T-helper 1 cell treated with Interleukin-12 subunit alpha and Interleukin-12 subunit beta and Interleukin-4 antibody, amounts not matched to agents 30 μg/mL and 1 μg/mL, for 36 hours (primary cell): Measurements from ENCODE around the gene CSNK1A1L.

Experiments
- H3K27ac Mint-ChIP-seq: one replicate; pipeline ENCODE4 v1.8.0; 2021; ENCODE audit warnings: mild to moderate bottlenecking, mixed read lengths
- H3K27me3 Mint-ChIP-seq: one replicate; pipeline ENCODE4 v1.8.0; 2021; ENCODE audit warnings: low read depth, mixed read lengths
- H3K36me3 Mint-ChIP-seq: one replicate; pipeline ENCODE4 v1.8.0; 2021; ENCODE audit warnings: low read depth, mixed read lengths
- H3K4me1 Mint-ChIP-seq: one replicate; pipeline ENCODE4 v1.8.0; 2021; ENCODE audit warnings: low read depth, mixed read lengths
- H3K4me3 Mint-ChIP-seq: one replicate; pipeline ENCODE4 v1.8.0; 2021; ENCODE audit warnings: mild to moderate bottlenecking, moderate library complexity, mixed read lengths
- H3K9me3 Mint-ChIP-seq: one replicate; pipeline ENCODE4 v1.8.0; 2021; ENCODE audit warnings: mixed read lengths

CSNK1A1L gene

DNA sequence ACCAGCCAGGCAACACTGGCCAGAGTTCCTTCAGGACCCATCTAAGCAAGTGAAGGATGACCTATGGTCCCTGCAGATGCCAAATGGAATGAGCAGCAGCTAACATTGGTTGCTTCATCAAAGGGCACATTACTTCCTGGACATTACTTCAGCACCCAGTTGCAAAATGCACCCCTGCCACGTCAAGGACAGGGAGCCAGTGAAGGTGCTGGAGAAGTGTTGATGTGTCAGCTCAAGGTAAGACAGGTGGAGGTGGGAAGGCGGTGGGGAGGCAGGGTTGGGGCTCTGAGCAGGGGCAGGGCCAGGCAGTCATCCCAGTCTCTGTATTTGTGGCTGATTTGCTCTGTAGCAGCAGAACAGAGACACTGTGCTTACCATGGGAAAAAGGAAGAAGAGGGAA, 14.6 kb downstream of the CSNK1A1L start:
- H3K36me3 Mint-ChIP-seq = no peaks in the 10 kb centered on the region
- H3K27ac Mint-ChIP-seq = no peak overlapping the region
- no peaks in the 10 kb centered on the region for H3K27me3 Mint-ChIP-seq
- no peaks in the 10 kb centered on the region for H3K9me3 Mint-ChIP-seq
- no peak overlapping the region for H3K4me3 Mint-ChIP-seq
- no peaks in the 10 kb centered on the region for H3K4me1 Mint-ChIP-seq

DNA sequence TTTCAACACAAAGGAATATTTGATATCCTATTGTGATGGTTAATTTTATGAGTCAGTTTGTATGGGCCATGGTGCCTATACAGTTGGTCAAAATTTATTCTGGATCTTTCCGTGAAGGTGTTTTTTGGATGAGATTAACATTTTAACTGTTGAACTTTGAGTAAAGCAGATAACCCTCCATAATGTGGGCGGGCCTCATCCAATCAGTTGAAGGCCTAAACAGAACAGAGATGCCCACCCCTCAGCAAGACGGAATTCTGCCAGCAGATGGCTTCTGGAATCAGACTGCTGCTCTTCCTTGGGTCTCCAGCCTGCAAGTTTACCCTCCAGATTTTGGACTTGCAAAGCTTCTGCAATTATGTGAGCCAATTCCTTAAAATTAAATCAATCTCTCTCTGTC, 16.0 kb downstream of the CSNK1A1L start:
- Mint-ChIP-seq H3K27ac (no peak overlapping the region), H3K27me3 (no peaks in the 10 kb centered on the region), H3K9me3 (no peaks in the 10 kb centered on the region), H3K36me3 (no peaks in the 10 kb centered on the region), H3K4me3 (no peak overlapping the region), H3K4me1 (no peaks in the 10 kb centered on the region)

DNA sequence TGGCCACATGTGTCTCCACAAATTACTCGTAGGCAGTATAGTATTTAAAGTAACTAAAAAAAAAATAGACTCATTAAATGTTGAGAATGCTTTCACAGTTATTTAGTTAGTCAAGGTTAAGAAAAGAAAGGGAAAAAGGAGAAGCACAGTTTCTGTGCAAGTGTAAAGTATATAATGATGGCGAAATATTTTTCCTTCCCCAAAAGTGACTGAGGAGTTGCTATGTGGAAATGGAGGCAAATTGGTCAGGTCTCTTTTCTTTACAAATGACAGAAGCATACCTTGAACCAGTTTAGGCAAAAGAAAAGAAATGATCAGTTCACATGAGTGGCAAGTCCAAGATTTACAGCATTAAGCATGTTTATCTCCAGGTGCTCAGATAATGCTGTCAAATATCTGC, 18.0 kb downstream of the CSNK1A1L start:
- no peaks in the 10 kb centered on the region for H3K9me3 Mint-ChIP-seq
- H3K36me3 Mint-ChIP-seq = no peaks in the 10 kb centered on the region
- H3K4me3 Mint-ChIP-seq = no peak overlapping the region
- H3K27me3 Mint-ChIP-seq = peaks cover under 1% of the 10 kb centered on the region
- no peaks in the 10 kb centered on the region for H3K4me1 Mint-ChIP-seq
- H3K27ac Mint-ChIP-seq = no peak overlapping the region

DNA sequence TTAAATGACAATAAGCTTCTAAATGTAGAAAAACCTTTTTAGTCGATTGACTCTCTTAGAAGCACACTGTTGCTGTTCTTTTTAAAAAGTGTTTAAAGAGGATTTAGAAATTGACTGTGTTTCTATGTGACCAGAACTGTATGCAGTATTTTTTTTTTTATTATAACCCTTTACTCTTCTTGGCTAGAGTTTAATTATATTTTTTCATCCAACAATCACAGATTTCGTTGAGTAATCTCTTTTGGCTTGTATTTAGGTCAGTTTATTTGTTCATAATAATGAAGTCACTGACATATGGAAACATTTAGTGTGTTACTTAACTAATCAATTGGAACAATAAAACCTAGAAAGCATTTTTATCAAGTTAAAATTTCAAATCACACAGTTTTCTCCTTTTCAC, 19.9 kb downstream of the CSNK1A1L start:
- Mint-ChIP-seq H3K27ac (no peak overlapping the region), H3K27me3 (peaks cover 9% of the 10 kb centered on the region), H3K4me3 (no peak overlapping the region), H3K4me1 (no peaks in the 10 kb centered on the region), H3K9me3 (no peaks in the 10 kb centered on the region), H3K36me3 (no peaks in the 10 kb centered on the region)

DNA sequence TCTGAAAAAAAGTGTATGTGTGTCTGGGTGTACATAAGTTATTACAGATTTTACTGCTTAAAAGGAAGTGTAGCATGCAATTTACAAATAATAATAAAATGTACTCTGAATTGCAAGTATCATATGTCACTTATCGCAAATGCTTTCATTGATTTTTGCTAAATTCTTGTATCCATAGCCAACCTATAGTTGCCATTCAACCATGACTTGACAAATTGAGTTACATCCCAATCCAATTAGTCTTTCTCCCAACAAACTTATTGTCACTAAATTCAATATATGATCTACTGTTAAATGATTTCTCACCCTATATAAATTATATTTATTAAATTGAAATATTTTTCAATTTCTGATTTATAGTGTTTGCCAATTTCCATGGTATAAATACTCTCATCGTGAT, 28.6 kb downstream of the CSNK1A1L start:
- H3K27me3 Mint-ChIP-seq = peaks cover 15% of the 10 kb centered on the region
- H3K4me3 Mint-ChIP-seq = no peak overlapping the region

DNA sequence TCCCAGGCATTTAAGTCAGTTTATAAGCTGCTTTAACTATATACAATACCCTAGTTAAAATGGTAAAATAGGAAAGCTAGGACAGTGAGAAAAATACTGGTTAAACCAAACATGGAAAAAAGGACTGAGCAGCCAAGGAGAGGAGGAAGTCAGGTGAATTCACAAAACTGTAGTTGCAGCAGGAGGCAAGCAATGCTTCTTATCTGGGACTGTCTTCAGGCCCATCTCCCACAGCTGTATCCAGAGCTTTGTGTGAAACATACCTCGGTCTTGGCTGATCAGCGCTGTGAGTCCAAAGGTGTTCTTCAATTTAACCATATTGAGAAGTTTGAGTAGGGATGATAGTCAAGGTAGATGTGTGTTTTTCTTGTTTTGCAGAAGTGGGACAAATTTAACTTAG, 30.3 kb downstream of the CSNK1A1L start:
- H3K27ac Mint-ChIP-seq = no peak overlapping the region
- H3K4me3 Mint-ChIP-seq = no peak overlapping the region
- H3K4me1 Mint-ChIP-seq = no peaks in the 10 kb centered on the region
- no peaks in the 10 kb centered on the region for H3K9me3 Mint-ChIP-seq
- H3K27me3 Mint-ChIP-seq = peaks cover 12% of the 10 kb centered on the region
- H3K36me3 Mint-ChIP-seq = no peaks in the 10 kb centered on the region

More for the DNA sequence above, 28.6 kb downstream of the CSNK1A1L start:
- H3K4me1 Mint-ChIP-seq = no peaks in the 10 kb centered on the region
- no peaks in the 10 kb centered on the region for H3K36me3 Mint-ChIP-seq
- H3K9me3 Mint-ChIP-seq = no peaks in the 10 kb centered on the region
- no peak overlapping the region for H3K27ac Mint-ChIP-seq

DNA sequence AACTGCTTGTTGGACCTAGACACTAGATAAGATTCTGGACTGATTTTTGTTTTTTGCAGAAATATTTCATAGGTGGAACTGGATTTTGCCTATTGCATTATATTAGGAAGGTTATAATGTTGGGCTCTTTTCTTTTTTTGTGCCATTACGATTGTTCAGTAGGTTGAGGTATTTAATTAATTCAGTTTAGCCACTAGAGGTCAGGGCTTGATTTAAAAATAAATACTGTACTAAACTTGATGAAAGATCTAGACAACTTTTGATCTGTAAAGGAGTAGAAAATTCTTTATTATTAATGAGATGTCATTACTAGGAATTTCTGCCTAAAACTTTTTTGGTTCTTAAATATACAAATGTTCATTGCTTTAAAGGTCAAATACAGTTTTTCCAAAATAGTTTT, 30.8 kb downstream of the CSNK1A1L start:
- Mint-ChIP-seq H3K9me3 (no peaks in the 10 kb centered on the region), H3K36me3 (no peaks in the 10 kb centered on the region), H3K27ac (no peak overlapping the region), H3K4me3 (no peak overlapping the region), H3K27me3 (peaks cover 12% of the 10 kb centered on the region), H3K4me1 (no peaks in the 10 kb centered on the region)

DNA sequence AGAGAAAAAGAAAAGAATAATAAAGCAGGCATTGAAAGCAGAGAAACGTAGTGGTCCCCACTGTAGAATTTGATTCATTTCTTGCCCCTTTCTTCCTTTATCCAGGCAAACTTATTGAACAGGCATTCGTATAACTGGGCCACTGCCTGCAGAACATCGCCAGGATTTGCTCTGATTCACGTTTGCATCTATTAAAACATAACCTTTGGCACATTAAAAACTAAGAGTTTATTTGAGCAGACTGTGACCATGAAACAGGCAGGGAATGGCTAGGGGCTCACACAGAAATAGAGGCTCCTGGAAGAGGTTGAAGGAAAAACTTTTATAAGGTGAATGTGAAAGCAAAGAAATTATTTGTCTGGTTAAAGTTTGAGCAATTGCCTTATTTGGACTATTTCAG, 33.4 kb downstream of the CSNK1A1L start:
- H3K4me1 Mint-ChIP-seq = no peaks in the 10 kb centered on the region
- no peaks in the 10 kb centered on the region for H3K9me3 Mint-ChIP-seq
- H3K27me3 Mint-ChIP-seq = peaks cover 9% of the 10 kb centered on the region
- H3K27ac Mint-ChIP-seq = no peak overlapping the region
- no peak overlapping the region for H3K4me3 Mint-ChIP-seq
- H3K36me3 Mint-ChIP-seq = no peaks in the 10 kb centered on the region

DNA sequence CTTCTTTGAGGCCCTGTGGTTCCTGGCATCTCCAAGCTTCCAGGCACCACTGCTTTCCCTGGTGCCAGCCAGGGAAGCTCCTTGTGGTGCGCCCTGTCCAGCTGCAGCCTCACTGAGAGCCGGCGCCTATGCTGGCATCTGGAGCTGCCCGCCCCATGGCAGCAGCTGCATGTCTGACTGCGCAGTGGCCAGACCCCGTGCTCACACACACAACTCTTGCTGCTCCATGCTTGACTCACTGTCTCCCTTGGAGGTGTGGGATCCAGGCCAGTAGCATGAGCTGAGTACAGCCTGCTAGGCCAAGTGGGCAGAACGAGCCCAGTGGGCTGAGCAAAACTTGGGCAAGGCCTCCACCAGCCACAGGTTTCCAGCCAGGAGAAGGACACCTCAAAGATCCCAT, 34.5 kb downstream of the CSNK1A1L start:
- H3K27me3 Mint-ChIP-seq = peaks cover 9% of the 10 kb centered on the region
- H3K36me3 Mint-ChIP-seq = no peaks in the 10 kb centered on the region
- no peak overlapping the region for H3K4me3 Mint-ChIP-seq
- H3K4me1 Mint-ChIP-seq = no peaks in the 10 kb centered on the region
- H3K27ac Mint-ChIP-seq = no peak overlapping the region
- no peaks in the 10 kb centered on the region for H3K9me3 Mint-ChIP-seq

DNA sequence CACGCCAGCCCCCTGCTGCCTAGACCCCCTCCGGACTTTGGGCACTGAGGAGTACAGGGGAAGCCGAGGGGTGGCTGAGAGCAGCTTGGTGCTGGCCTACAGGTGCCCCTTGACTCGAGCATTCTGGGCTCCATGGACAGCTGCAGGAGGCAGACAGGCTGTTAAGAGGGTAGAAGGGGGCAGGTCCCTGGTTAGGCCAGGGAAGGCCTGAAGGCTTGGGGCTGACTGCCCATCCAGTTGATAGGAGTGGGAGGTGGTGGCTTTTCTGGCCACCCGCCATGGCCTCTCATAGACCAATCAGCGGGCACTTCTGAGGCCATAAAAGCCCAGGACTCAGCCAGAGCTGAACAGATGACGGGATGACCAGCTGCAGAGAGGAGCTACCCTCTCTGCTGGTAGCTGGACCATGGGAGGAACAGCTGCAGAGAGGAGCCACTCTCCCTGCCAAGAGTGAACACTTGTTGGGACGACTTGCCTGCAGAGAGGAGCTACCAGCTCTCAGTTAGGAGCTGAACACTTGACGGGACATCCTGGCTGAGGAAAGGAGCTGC, 35.2 kb downstream of the CSNK1A1L start:
- Mint-ChIP-seq H3K4me3 (no peak overlapping the region), H3K27ac (no peak overlapping the region), H3K36me3 (no peaks in the 10 kb centered on the region), H3K4me1 (no peaks in the 10 kb centered on the region), H3K27me3 (peaks cover 9% of the 10 kb centered on the region), H3K9me3 (no peaks in the 10 kb centered on the region)

DNA sequence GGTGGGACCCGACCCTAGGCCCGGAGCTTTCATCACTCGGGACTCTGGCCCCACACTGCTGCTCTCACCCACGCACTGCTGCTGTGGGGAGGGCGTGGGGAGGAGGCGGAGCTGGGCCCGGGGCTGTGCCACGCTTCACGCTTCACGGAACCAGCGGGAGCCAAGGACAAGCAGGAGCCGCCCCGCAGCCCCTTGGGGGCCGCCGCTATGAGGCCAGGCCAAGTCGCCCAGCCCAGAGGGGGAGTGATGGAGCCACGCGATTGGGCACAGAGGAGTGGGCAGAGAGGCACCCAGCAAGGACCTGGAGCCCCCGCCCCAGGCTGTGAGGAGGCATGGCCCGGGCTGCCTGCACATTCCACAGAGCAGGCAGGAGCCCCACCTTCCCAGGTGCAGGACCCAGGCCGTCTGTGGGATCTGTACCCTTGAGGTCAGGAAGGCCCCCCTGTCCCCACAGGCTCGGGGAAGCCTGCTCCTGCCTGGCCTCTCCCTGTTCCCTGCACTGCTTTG, 35.8 kb downstream of the CSNK1A1L start:
- no peaks in the 10 kb centered on the region for H3K4me1 Mint-ChIP-seq
- H3K27me3 Mint-ChIP-seq = peaks cover 11% of the 10 kb centered on the region
- H3K36me3 Mint-ChIP-seq = no peaks in the 10 kb centered on the region
- no peaks in the 10 kb centered on the region for H3K9me3 Mint-ChIP-seq
- H3K27ac Mint-ChIP-seq = no peak overlapping the region
- no peak overlapping the region for H3K4me3 Mint-ChIP-seq

DNA sequence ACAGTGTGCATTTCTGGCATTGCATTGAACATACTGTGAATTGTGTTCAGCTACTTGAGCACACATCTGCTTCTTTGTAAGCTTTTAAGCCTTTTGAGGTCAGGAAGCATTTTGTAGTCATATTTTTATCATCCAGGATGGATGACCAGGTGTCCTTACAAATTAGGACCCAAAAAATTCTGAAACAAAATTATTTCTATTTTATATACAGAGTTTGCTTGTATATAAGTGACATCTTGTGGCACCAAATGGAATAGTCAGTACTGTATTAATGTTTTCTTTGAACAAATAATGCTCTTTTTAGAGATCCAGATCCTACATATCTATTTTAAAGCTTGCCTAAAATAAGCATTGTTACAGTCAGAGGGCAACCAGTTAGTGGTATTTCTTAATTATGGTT, 36.5 kb downstream of the CSNK1A1L start:
- peaks cover 14% of the 10 kb centered on the region for H3K27me3 Mint-ChIP-seq
- H3K9me3 Mint-ChIP-seq = no peaks in the 10 kb centered on the region
- peak overlapping the region; percentile 18 for H3K27ac Mint-ChIP-seq
- no peaks in the 10 kb centered on the region for H3K4me1 Mint-ChIP-seq
- no peaks in the 10 kb centered on the region for H3K36me3 Mint-ChIP-seq
- no peak overlapping the region for H3K4me3 Mint-ChIP-seq

DNA sequence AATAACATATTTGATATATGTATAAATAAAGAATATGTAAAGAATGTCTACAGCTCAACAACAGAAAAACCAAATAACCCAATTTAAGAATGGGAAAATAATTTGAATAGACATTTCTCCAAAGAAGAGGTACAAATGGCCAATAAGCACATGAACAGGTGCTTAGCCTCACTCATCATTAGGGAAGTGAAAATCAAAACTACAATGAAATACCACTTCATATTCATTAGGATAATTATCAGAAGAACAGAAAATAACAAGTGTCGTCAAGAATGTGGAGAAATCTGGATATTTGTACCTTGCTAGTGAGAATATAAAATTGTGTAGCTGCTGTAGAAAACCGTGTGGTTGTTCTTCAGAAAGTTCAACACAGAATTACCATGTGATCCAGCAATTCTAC, 37.6 kb downstream of the CSNK1A1L start:
- Mint-ChIP-seq H3K4me1 (no peaks in the 10 kb centered on the region), H3K27me3 (peaks cover 8% of the 10 kb centered on the region), H3K4me3 (no peak overlapping the region), H3K36me3 (no peaks in the 10 kb centered on the region), H3K27ac (no peak overlapping the region), H3K9me3 (no peaks in the 10 kb centered on the region)

DNA sequence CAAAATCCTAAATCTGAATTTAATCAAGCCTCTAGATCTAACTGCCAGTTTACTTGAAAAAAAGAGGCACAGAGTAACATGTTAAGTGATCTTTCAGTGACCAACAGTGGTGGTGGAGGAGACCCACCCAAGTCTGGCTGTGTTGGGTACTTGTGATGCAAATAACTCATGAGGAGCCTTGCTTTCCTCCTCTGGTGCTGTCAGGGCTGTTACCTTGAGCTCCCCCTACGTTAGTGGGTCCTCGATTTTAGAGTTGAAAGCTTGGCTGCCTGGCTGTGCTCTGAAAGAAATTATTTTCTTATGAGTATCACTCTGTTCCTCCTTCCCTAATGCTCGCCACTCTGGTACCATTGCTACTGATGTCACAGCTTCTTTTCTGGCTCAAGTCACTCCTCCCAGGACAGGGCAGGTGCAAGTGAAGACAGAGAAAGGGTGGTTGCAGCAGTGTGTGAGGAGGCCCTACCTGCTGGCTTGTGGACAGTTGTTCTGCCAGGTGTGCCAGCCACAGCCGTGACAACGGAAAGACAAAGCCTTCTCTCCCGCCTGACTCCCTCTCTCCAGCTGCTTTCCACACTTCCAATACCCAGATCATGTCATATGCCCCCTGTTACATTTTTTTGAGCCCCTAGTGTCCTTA, 39.5 kb downstream of the CSNK1A1L start:
- peaks cover 8% of the 10 kb centered on the region for H3K27me3 Mint-ChIP-seq
- no peaks in the 10 kb centered on the region for H3K9me3 Mint-ChIP-seq
- H3K4me1 Mint-ChIP-seq = no peaks in the 10 kb centered on the region
- no peak overlapping the region for H3K4me3 Mint-ChIP-seq
- H3K36me3 Mint-ChIP-seq = no peaks in the 10 kb centered on the region
- H3K27ac Mint-ChIP-seq = no peak overlapping the region

DNA sequence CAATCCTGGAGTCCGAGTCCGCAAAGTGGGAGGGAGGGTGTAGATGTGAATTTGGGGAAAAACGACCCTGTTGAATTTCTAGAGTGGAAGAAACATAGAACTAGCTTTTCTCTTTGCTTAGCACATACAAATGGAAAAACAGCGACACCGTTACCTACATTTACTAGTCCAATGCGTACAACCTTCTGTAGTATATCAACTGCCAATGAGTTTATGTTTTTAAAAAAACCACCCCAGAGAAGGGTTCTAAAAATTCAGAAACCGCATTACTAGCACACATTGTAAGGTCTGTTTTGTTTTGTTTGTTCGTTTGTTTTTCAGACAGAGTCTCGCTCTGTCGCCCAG, 45.6 kb downstream of the CSNK1A1L start:
- H3K9me3 Mint-ChIP-seq = no peaks in the 10 kb centered on the region
- peak overlapping the region; percentile 98 for H3K27ac Mint-ChIP-seq
- peaks cover 7% of the 10 kb centered on the region for H3K27me3 Mint-ChIP-seq
- H3K4me3 Mint-ChIP-seq = peak overlapping the region; percentile 97
- peaks cover 13% of the 10 kb centered on the region for H3K36me3 Mint-ChIP-seq
- H3K4me1 Mint-ChIP-seq = peaks cover 19% of the 10 kb centered on the region
